ENCODE results near the gene ITFG1. TPM values are rescaled to one million over a fixed set of nuclear protein-coding genes. Genes with fewer than 3 reads are reported as not detected.
"Not testable (repeated sequence)": the region's sequence is repeated elsewhere in the genome, so short reads cannot be mapped to it uniquely, and the experiment has no call there.

Gene ITFG1
- total RNA-seq, 1 donor from 2014 or later = 50.3 TPM

GRCh38 chr16:47371271-47372014 is 89.4 kb downstream of the ITFG1 start:
- TF ChIP-seq CTCF (conservative IDR thresholded peaks at IDR 0.05; ENCODE audit: low read depth, low read length) = no peak
- H3K4me3 ChIP-seq (ENCODE audit: low read depth, low read length) = no peak overlapping the region
- DNase-seq (ENCODE audit: low read depth) = no peak

- no peak overlapping the region for H3K4me3 ChIP-seq (ENCODE audit: low read depth, low read length)
- TF ChIP-seq CTCF (conservative IDR thresholded peaks at IDR 0.05; ENCODE audit: low read depth, low read length) = no peak
- DNase-seq (ENCODE audit: low read depth) = no peak
These were observed 90.3 kb downstream of the ITFG1 start for GRCh38 chr16:47370536-47370935.

- no peak for DNase-seq (ENCODE audit: low read depth)
- no peak for TF ChIP-seq CTCF (conservative IDR thresholded peaks at IDR 0.05; ENCODE audit: low read depth, low read length)
- H3K4me3 ChIP-seq (ENCODE audit: low read depth, low read length) = no peak overlapping the region
These were observed 94.6 kb downstream of the ITFG1 start for GRCh38 chr16:47366228-47366627.

GRCh38 chr16:47363761-47364160 is 97.1 kb downstream of the ITFG1 start:
- H3K4me3 ChIP-seq (ENCODE audit: low read depth, low read length) = no peak overlapping the region
- TF ChIP-seq CTCF (conservative IDR thresholded peaks at IDR 0.05; ENCODE audit: low read depth, low read length) = no peak
- no peak for DNase-seq (ENCODE audit: low read depth)

- TF ChIP-seq CTCF (conservative IDR thresholded peaks at IDR 0.05; ENCODE audit: low read depth, low read length) = no peak
- DNase-seq (ENCODE audit: low read depth) = no peak
- no peak overlapping the region for H3K4me3 ChIP-seq (ENCODE audit: low read depth, low read length)
These were observed 101.4 kb downstream of the ITFG1 start for GRCh38 chr16:47359478-47359877.

GRCh38 chr16:47358816-47359215 is 102.0 kb downstream of the ITFG1 start:
- TF ChIP-seq CTCF (conservative IDR thresholded peaks at IDR 0.05; ENCODE audit: low read depth, low read length) = no peak
- peak; percentile 10 for DNase-seq (ENCODE audit: low read depth)
- H3K4me3 ChIP-seq (ENCODE audit: low read depth, low read length) = no peak overlapping the region

- DNase-seq (ENCODE audit: low read depth); H3K4me3 ChIP-seq (ENCODE audit: low read depth, low read length): not testable (repeated sequence)
These were observed 111.8 kb downstream of the ITFG1 start for GRCh38 chr16:47349029-47349428.

- H3K4me3 ChIP-seq (ENCODE audit: low read depth, low read length); DNase-seq (ENCODE audit: low read depth): not testable (repeated sequence)
These were observed 113.7 kb downstream of the ITFG1 start for GRCh38 chr16:47347021-47347696.

Measured in epithelial cell of proximal tubule (primary cell).